Measurements from ENCODE around the gene LRRFIP2.
"Not testable (repeated sequence)": the region's sequence is repeated elsewhere in the genome, so short reads cannot be mapped to it uniquely, and the experiment has no call there.

The LRRFIP2 gene, protein sequence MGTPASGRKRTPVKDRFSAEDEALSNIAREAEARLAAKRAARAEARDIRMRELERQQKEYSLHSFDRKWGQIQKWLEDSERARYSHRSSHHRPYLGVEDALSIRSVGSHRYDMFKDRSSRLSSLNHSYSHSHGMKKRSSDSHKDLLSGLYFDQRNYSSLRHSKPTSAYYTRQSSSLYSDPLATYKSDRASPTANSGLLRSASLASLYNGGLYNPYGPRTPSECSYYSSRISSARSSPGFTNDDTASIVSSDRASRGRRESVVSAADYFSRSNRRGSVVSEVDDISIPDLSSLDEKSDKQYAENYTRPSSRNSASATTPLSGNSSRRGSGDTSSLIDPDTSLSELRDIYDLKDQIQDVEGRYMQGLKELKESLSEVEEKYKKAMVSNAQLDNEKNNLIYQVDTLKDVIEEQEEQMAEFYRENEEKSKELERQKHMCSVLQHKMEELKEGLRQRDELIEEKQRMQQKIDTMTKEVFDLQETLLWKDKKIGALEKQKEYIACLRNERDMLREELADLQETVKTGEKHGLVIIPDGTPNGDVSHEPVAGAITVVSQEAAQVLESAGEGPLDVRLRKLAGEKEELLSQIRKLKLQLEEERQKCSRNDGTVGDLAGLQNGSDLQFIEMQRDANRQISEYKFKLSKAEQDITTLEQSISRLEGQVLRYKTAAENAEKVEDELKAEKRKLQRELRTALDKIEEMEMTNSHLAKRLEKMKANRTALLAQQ

DNA sequence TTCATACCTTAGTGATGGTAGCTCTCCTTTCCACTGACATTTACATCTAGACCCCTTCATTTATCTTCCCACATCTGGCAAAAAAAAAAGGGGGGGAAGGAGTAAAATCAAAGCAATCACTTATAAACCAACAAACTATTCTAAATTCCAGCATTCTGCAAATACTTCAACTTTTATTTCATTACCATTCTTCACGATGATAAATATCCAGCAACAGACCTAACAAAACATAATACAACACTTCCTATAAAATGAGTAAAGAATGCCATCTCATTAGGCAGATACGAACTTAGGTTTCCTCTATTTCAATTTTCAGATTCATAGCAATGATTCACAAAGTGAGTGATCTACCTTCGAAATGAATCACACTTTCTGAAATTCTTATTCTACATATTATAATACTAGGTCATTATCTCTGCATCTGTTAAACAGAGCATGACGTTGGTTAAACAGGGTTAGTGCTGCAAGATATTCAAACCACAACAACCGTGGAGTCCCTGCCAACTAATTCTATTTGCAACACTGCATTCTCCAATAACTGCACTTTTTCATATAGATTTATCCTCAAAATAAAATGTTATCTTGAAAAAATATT is at the start of gene LRRFIP2:
Gene LRRFIP2, minus strand, starts transcription at position 51 of the 595 bp plus-strand sequence. CDS start 25,599 bp downstream, outside the sequence.
- peak in 1 of 2 donors; percentile 22 for DNase-seq

DNA sequence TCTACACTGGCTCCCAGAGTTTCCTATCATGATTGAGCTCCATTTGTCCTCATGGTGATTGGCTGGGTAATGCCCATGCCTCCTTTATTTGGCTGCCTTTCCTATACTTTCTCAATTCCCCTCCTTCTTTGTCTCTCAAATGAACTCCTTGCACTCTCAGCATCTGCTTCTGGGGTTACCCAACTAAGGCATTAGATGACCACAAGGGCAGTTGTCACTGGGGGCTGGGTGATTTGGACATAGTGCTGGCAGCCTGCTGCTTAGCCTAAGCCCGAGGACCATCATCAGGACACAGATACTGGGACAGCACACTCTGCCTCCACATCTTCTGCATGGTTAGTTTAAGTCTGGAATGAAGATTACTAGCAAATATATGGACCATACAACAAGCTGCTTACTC is 49.2 kb upstream of the LRRFIP2 start:
- DNase-seq = no peak

DNA sequence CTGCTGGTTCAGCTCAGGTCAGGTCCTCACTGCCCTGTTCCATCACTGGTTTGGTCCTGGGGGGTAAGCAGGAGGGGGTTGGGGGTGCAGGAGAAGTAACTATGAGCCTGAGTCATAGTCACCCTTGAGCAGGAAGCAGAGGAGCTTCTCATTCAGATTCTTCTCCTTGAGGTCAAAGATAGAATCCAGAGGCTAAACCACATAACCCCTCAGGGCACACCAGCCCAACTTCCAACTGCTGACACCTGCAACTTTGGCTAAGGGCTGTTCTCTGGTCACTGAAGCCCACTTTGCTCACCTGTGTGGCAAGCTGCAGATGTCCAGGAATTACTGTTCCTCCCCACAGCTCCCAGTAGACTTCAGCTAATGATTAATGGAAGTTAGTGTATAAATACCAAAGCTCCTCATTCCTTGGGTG is 48.8 kb upstream of the LRRFIP2 start:
- DNase-seq = no peak

DNA sequence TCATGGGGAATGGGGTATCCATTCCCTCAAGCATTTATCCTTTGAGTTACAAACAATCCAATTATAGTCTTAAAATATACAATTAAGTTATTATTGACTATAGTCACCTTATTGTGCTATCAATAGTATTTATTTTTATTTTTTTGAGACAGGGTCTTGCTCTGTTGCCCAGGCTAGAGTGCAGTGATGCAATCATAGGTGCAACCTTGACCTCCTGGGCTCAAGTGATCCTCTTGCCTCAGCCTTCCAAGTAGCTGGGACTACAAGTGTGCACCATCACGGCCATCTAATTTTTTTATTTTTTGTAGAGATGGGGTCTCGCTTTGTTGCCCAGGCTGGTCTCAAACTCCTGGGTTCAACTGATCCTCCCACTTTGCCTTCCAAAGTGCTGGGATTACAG is 48.2 kb upstream of the LRRFIP2 start:
- not testable (repeated sequence) for DNase-seq

DNA sequence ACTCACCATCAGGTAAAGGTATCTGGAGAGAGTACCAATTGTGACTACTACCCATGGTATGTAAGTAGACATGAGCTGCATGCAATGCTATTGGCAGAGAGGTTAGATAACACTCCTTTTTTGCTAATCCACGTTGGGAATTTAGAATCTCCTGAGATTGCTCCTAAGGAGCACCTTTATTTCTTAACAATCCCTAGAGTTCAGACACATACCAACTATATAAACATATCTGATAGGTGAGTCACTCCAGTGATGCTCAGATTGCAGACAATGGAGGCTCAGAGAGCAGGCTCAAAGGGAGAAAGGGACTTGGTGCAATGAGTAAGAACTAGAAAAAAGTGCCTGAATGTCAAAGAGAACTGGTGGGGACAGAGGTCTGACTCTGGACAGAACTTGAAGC is 47.0 kb upstream of the LRRFIP2 start:
- no peak for DNase-seq

DNA sequence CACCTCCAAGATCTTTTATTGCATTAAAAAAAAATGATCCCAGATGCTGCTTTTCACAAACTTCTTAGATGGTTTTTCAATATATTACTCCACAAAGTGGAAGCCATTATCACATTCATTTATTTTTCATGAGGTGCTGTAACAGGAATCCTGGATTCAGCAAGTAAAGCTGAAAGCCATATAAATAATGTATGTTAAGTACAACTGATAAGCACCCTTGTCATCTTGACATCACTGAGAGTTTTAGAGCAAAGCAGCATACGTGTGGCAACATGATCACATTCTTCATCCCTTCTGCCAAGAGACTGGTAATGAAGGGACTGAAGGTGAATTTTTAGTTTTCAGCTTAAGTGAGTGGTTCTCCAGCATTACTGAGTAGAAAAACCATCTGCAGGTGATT is 44.9 kb upstream of the LRRFIP2 start:
- no peak for DNase-seq

DNA sequence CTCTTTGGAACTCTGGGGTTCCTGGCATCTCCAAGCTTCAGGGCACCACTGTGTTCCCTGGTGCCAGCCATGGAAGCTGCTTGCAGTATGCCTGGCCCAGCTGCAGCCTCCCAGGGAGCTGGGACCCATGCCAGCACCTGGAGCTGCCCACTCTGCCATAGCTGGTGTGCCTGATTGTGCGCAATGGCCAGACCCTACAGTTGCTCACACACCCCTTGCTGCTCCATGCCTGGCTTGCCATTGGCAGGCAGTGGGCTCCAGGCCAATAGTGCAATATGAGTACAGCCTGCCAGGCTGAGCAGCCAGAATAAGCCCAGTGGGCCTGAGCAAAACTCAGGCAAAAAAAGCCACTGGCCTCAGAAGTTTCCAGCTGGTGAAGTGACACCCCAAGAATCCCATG is 43.8 kb upstream of the LRRFIP2 start:
- no peak for DNase-seq

DNA sequence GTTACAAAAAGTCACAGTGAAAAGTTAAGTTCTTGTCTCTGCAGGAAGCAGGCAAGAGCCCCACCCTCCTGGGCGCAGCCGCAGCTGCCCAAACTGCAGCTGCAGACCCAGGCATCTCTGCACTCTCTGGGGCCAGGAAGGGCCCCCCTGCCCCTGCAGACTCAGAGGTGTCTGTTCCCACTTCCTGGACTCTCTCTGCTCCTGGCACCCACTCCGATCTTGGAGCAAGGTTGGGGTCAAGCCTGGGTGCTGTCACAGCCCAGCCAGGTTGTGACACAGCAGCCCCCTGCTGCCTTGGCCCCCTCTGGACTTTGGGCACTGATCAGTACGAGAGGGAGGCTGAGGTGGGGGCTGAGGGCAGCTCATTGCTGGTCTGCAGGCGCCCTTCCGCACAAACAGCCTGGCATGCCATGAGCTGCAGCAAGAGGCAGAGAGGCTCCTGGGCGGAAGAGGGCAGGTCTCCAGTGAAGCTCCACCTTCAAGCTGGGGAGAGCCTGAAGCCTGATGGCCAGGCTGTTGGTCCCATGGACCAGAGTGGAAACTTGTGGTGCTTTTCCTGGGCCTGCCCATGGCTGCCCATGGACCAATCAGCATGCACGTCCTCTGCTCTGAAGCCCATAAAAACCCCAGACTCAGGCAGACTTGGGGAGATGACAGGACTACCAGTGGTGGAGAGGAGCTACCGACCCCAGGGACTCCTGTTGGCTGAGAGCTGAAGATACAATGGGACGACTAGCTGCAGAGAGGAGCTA is 42.9 kb upstream of the LRRFIP2 start:
- DNase-seq = peak in 1 of 2 donors; percentile 43

DNA sequence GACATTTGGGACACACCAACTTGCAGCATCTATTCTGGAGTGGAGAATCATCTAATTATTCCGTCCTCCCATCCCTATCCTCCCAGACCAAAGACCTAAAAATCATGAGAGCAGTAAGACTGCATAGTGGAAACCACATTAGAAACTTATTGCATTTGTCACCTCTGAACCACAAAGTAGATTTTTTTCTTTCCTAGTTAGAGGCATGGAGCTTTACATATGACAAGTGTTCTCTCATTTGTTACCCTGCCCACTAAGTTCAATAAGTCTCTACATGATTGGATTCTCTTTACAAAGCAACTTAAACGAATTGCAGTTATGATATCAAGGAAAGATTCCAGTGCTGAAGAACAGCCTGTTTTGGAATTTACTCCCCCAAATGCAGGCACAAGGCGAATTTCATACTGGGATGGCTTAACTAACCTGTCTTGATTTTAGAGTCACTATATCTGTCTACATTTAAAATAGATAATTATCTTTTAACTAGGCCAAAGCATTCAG is 42.3 kb upstream of the LRRFIP2 start:
- peak in 1 of 2 donors; percentile 49 for DNase-seq

DNA sequence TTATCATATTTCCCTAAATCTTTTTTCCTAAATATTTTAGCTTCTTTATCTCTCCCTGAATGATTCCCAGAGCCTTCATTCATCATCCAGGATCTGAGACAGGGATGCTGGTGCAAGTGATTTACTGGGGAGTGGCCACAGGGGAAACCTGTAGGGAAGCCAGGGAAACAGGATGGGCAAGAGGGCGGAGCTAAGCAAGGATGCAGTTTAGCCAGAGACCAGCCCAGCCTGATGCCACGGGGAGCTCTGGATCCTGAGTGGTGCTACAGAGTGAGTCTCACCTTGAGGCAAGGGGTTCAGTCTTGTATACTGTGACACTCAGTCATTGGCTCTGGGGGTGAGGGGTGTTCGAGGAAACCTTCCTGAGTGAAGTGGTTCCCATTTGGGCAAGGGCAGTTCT is 39.7 kb upstream of the LRRFIP2 start:
- no peak for DNase-seq

DNA sequence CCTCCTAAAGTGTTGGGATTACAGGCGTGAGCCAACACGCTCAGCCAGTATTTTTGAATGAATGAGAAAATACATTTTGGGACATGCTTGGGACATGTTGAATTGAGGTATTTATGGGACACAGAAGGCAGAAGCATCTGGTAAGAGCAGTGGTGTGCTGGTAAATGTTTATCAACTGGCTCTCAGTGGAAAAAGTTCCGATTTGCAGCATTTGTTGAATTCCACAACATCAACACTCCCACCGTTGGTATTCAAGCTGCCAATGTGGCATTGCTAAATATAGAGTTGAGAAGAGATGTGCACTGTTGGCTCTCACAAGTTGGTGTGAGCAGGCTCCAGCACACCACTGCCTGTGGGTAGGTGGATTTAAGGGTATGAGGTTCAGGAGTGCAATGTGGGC is 35.8 kb upstream of the LRRFIP2 start:
- DNase-seq = no peak

DNA sequence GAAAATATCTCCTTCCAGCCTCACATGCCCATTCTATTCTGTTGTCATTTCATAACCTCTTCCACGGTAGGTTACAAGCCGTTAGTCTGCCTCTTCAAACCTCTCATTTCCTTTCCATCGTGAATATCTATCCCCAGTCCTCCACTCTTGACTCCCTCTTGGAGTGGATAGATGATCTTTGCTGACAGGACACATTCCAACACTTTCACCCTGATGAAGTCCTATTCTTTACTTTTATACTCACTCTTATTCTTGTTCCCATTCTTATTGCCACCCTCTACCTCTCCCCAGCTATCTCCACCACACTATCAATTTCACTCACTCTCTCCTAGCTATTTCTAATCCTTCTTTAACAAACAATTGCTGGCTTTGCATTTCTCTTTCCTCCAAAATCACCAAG is 34.2 kb upstream of the LRRFIP2 start:
- DNase-seq = not testable (repeated sequence)

DNA sequence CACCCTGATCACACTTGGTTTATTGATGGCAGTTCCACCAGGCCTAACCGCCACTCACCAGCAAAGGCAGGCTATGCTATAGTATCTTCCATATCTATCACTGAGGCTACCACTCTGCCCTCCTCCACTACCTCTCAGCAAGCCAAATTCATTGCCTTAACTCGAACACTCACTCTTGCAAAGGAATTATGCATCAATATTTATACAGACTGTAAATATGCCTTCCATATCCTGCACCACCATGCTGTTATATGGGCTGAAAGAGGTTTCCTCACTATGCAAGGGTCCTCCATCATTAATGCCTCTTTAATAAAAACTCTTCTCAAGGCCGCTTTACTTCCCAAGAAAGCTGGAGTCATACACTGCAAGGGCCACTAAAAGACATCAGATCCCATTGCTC is 33.6 kb upstream of the LRRFIP2 start:
- DNase-seq = not testable (repeated sequence)

DNA sequence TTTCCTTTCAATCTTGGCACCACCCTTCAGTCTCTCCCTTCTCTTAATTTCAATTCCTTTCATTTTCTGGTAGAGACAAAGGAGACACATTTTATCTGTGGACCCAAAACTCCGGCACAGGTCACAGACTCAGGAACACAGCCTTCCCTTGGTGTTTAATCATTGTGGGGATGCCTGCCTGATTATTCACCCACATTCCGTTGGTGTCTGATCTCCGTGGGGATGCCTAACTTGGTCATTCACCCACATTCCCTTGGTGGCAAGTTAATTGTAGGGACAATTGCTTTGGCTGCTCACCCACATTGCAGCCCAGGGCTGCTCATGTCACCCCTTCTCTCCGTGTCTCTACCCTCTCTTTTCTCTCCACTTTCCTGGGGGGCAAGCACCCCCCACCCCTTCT is 31.7 kb upstream of the LRRFIP2 start:
- DNase-seq = not testable (repeated sequence)

DNA sequence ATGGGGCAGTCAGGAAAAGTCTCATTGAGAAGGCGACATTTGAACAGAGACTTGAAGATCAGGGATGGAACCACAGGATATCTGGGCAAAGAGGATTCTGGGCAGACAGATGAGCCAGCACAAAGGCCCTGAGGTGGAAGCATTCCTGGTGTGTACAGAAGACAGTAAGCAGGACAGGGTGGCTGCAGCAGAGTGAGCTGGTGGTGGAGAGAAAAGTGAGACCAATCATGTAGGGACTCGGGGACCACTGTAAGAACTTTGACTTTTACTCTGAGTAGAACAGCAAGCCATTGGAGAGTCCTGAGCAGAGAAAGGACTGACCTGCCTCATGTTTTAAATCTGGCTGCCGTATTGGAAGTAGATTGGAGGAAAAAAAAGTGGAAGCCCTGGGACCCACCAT is 29.9 kb upstream of the LRRFIP2 start:
- no peak for DNase-seq

DNA sequence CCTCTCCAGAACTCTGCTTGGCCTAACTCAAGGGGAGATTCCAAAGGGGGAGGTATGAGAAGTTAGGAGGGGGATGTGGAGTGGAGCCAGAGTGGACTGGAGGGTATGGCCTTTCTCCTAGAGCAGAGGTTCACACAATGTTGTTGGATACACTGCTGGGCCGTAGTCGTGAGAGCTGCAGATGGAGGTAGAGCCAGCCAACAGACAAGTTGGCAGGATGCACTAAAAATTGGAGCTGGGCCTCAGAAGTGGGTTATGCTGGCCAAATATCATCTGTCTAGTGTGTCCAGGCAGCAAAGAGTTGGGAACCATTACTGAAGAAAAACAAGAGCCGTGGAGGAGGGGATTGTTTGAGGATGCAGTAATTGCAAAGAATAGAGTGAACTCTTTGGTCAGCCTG is 27.7 kb upstream of the LRRFIP2 start:
- no peak for DNase-seq

DNA sequence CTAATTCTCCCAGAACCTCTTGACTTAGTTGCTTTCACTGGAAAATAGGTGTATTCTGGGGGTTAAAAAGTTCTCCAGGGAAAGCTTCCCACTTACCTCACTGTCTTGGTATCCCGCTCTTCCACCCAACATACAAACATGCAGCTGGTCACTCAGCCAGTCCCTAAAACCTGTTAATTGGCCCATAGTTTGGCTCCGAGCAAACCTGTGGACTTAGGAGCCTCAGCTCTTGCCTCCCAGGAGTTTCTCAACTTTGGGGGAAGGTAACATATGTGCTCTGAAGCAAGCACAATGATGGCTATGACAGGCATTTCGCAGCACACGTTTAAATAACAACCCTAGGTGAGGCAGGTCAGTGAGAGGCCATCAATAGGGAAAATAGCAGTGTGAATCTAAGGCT is 25.8 kb upstream of the LRRFIP2 start:
- DNase-seq = no peak

DNA sequence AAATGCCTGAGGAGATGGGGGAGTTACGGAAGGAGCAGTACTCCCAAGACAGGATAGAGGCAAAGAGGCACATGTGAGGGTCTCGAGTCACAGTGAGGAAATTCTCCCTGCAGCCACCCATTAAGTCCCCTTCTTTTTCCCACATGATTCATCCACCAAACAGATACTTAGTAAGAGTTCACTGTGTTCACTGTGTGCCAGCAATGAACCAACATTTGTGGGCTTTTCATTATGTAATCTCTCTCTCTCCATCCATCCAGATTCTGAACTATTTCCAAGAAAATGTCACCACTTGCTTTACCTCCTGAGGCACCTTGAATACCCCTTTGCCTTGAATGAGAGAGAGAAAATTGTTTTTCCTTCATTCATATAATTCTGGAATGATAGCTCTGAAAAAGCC is 24.6 kb upstream of the LRRFIP2 start:
- DNase-seq = no peak

DNA sequence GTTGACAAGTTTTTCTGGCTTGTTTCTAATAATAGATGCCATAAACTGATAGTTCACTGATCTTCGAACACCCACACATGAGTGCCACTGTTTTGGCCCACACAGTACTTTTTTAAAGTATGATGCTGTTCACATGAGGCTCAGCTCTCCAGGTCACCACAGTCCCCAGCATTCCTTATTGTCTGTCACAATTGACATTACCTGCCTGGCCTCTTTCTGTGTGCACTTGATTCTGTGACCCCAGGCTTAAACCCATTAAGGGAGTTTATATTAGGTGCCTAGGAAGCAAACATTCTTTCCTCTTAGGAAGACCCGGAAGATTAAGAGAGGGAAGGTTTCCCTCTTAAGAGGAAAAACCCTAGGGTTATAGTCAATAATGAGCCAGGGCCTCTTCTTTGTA is 24.2 kb upstream of the LRRFIP2 start:
- DNase-seq = no peak

DNA sequence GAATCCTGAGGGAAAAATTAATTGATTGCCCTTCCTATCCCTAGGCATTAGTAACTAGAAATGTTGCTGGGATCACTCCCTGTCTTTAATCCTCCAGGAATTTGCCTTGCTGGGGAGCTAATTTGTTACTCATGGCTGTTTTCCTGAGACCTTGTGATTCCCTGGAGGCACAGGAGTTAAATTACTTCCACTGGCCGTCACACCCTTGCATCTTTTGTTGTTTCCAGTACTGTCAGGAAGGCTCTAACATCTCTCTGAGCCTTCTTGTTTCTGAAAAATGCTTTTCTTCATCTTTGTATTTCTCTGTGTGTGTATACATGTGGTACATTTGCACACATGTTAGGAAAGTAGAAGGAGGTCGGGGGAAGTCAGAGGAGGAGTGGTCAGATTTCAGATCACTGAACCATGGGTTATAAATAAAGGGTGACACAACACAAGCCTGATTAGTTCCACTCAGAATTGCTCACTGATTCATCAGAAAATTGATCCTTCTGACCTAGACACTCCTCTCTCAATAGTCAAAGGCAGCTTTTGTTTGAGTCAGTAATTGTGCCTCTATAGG is 23.5 kb upstream of the LRRFIP2 start:
- DNase-seq = no peak

DNA sequence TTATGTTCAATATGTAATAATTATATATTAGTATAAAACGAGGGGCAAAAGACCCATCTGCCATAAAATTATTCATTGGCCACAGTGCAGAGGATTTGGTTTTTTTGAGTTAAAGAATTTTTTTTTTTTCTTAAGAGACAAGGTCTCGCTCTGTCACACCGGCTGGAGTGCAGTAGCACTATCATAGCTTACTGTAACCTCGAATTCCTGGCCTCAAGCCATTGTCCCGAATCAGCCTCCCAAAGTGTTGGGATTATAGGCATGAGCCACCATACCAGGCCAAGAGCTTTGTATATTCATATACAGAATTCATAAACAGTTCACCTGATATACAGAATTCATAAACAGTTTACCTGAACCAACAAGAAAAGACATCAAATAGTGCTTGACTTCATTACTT is 20.2 kb upstream of the LRRFIP2 start:
- DNase-seq = no peak

DNA sequence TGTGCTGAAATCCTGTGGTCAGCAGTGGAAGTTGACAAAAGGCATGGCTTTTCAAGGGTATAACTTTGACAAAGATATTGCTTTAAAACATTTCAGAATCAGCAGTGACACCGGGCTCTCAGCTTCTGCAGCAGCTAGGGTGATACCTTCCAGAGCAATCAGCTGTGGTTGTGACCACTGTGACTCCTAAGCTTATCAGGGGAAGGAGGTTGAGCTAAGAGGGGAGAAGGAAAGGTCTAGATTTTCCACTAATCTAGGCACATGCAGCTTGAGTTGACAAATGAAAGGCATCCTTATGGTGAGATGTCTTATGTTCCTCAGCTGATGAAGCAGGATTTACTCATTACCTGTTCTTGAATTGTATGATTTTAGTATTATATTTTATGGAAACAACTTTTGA is 16.3 kb upstream of the LRRFIP2 start:
- DNase-seq = no peak

DNA sequence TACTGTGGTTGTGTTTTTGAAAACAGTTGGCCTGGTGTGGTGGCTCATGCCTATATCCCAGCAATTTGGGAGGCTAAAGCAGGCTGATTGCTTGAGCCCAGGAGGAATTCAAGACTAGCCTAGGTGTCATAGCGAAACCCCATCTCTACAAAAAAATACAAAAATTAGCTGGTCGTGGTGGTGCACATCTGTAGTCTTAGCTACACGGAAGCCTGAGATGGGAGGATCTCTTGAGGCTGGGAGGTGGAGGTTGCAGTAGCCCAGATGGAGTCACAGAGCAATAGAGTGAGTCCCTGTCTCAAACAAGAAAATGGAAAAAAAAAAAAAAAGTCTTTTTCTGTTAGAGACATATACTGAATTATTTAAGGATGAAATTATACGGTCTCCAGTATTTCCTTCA is 14.7 kb upstream of the LRRFIP2 start:
- DNase-seq = no peak
